ENCODE data around the gene HHIPL1.

GRCh38 chr14:99667045-99667444 is 22.1 kb downstream of the HHIPL1 start:
- TF ChIP-seq POLR2AphosphoS5 (IDR thresholded peaks at IDR 0.05; ENCODE audit: borderline replicate concordance, low read depth, low read length), result no peak
- no peak for TF ChIP-seq EZH2 (IDR thresholded peaks at IDR 0.05)
- TF ChIP-seq FOXP2 (optimal IDR thresholded peaks at IDR 0.05; ENCODE audit: control extremely low read depth, extremely low read length, insufficient read depth), result no peak
